ENCODE data around the gene BMPR1A. TPM values are rescaled to one million over a fixed set of nuclear protein-coding genes. Genes with fewer than 3 reads are reported as not detected.

Gene BMPR1A
- total RNA-seq, 1 experiment from 2014 or later: 24.3 TPM

DNA sequence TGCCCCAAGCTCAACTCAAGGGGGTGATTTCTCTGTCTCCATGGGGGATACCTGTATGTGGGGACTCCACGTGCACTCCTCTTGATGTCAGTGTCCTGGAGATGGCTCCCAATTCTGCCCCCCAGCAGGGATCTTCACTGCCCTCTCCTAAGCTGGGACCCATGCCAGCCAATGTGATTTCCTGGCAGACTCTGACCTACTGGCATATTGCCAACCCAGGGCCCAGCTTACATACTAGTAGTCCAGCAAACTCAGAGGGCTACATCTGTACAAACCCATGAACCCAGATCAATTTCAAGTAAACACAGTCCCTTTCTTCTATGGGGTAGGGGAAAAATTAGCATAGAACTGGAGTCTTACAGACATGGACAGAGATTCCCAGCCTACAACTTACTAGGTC lies 26.2 kb upstream of the BMPR1A start:
- Histone ChIP-seq H3K27ac (no peak overlapping the region), H3K27me3 (ENCODE audit: insufficient read depth, low read depth) (no peaks in the 10 kb centered on the region), H3K79me2 (ENCODE audit: low read depth) (no peaks in the 10 kb centered on the region), H4K20me1 (ENCODE audit: insufficient read depth) (no peaks in the 10 kb centered on the region), H3K9me2 (ENCODE audit: insufficient read depth) (no peaks in the 10 kb centered on the region), H3K4me3 (no peak overlapping the region), H3K36me3 (ENCODE audit: low read depth) (no peaks in the 10 kb centered on the region), H3K9me3 (ENCODE audit: insufficient read depth, low read depth) (no peaks in the 10 kb centered on the region), H3K4me1 (replicated peaks; ENCODE audit: insufficient read depth) (no peaks in the 10 kb centered on the region), H3K4me2 (no peak overlapping the region), H2AFZ (no peak overlapping the region), H3F3A (ENCODE audit: insufficient read depth, low read depth) (no peaks in the 10 kb centered on the region)
- intact Hi-C loops (cut with micrococcal nuclease; ENCODE audit: unreplicated experiment): no loop called here
- no peak for DNase-seq
- BruUV-seq (replicated peaks): no TSS peak
- ChIA-PET CTCF (no interaction called here), POLR2A (ENCODE audit: unreplicated experiment) (no interaction called here)
- TF ChIP-seq, protein P1, sequence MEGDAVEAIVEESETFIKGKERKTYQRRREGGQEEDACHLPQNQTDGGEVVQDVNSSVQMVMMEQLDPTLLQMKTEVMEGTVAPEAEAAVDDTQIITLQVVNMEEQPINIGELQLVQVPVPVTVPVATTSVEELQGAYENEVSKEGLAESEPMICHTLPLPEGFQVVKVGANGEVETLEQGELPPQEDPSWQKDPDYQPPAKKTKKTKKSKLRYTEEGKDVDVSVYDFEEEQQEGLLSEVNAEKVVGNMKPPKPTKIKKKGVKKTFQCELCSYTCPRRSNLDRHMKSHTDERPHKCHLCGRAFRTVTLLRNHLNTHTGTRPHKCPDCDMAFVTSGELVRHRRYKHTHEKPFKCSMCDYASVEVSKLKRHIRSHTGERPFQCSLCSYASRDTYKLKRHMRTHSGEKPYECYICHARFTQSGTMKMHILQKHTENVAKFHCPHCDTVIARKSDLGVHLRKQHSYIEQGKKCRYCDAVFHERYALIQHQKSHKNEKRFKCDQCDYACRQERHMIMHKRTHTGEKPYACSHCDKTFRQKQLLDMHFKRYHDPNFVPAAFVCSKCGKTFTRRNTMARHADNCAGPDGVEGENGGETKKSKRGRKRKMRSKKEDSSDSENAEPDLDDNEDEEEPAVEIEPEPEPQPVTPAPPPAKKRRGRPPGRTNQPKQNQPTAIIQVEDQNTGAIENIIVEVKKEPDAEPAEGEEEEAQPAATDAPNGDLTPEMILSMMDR (conservative IDR thresholded peaks at IDR 0.05): no peak
- TF ChIP-seq EZH2 (IDR thresholded peaks at IDR 0.05; ENCODE audit: low read depth): no peak

DNA sequence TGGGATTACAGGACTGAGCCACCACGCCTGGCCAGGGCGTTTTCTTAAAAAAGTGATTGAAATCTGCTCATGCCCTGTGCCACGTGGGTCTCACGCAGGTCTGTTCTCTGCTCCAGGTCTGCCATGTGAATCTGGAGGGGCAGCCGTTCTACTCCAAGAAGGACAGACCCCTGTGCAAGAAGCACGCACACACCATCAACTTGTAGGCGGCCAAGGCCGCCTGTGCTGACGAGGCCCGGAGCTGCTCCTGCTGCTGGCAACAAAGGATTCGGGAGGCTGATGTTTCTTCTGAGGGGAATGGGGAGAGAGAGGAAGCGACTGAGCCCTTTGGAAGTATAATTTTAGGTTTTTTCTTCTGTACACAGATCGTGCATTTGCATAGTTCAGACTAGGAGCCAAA lies 23.6 kb upstream of the BMPR1A start:
- Histone ChIP-seq H4K20me1 (ENCODE audit: insufficient read depth) (no peaks in the 10 kb centered on the region), H3F3A (ENCODE audit: insufficient read depth, low read depth) (no peaks in the 10 kb centered on the region), H3K4me1 (replicated peaks; ENCODE audit: insufficient read depth) (no peaks in the 10 kb centered on the region), H3K79me2 (ENCODE audit: low read depth) (no peaks in the 10 kb centered on the region), H3K36me3 (ENCODE audit: low read depth) (no peaks in the 10 kb centered on the region), H3K4me2 (no peak overlapping the region), H3K27ac (no peak overlapping the region), H3K9me3 (ENCODE audit: insufficient read depth, low read depth) (no peaks in the 10 kb centered on the region), H3K9me2 (ENCODE audit: insufficient read depth) (no peaks in the 10 kb centered on the region), H3K4me3 (no peak overlapping the region), H3K27me3 (ENCODE audit: insufficient read depth, low read depth) (no peaks in the 10 kb centered on the region), H2AFZ (no peak overlapping the region)
- POLR2A ChIA-PET (ENCODE audit: unreplicated experiment): interaction anchor here (0.5 kb wide), 1 partner anchor 151 kb away, joined by 26 read pairs; no protein-coding TSS in a partner anchor
- no TSS peak for BruUV-seq (replicated peaks)
- intact Hi-C loops (cut with micrococcal nuclease; ENCODE audit: unreplicated experiment): no loop called here
- TF ChIP-seq, protein P1 (conservative IDR thresholded peaks at IDR 0.05): no peak
- no peak for TF ChIP-seq EZH2 (IDR thresholded peaks at IDR 0.05; ENCODE audit: low read depth)
- CTCF ChIA-PET: no interaction called here
- DNase-seq: no peak

DNA sequence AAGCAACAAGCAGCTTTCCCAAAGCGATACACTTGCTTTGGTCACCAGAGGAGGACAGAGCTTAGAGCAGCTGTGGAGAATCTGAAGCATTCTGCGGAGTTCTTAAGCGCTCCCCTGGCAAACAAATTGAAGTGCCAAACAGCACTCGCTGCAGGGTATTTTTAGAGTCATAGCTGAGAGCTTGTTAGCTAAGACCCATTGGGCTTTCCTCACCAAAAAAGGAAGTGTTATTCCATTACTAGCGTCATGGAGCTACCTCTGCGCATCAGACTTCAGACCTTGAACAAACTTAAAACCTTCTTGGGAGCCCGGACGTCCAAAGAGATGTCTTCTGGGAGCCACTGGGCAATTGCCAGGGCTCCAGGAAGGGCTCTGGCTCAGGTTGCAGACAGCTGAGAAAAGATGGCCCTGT lies 23.2 kb upstream of the BMPR1A start:
- CTCF ChIA-PET: no interaction called here
- intact Hi-C loops (cut with micrococcal nuclease; ENCODE audit: unreplicated experiment): no loop called here

More for the DNA sequence above, 23.2 kb upstream of the BMPR1A start:
- Histone ChIP-seq H3K9me3 (ENCODE audit: insufficient read depth, low read depth) (no peaks in the 10 kb centered on the region), H4K20me1 (ENCODE audit: insufficient read depth) (no peaks in the 10 kb centered on the region), H3K4me3 (no peak overlapping the region), H3K27ac (no peak overlapping the region), H3K36me3 (ENCODE audit: low read depth) (no peaks in the 10 kb centered on the region), H3K4me2 (no peak overlapping the region), H3K9me2 (ENCODE audit: insufficient read depth) (no peaks in the 10 kb centered on the region), H3K4me1 (replicated peaks; ENCODE audit: insufficient read depth) (no peaks in the 10 kb centered on the region), H3K79me2 (ENCODE audit: low read depth) (no peaks in the 10 kb centered on the region), H3F3A (ENCODE audit: insufficient read depth, low read depth) (no peaks in the 10 kb centered on the region), H3K27me3 (ENCODE audit: insufficient read depth, low read depth) (no peaks in the 10 kb centered on the region), H2AFZ (no peak overlapping the region)
- POLR2A ChIA-PET (ENCODE audit: unreplicated experiment): interaction anchor here (0.5 kb wide), 1 partner anchor 151 kb away, joined by 26 read pairs; no protein-coding TSS in a partner anchor
- TF ChIP-seq, protein P1 (conservative IDR thresholded peaks at IDR 0.05): no peak
- TF ChIP-seq EZH2 (IDR thresholded peaks at IDR 0.05; ENCODE audit: low read depth): no peak
- BruUV-seq (replicated peaks): no TSS peak
- no peak for DNase-seq

Measured in PC-9 (cell line).